IMR-90 (cell line): Measurements from ENCODE around the gene VWA8. TPM values are rescaled to one million over a fixed set of nuclear protein-coding genes. Genes with fewer than 3 reads are reported as not detected.
"Not testable (repeated sequence)": the region's sequence is repeated elsewhere in the genome, so short reads cannot be mapped to it uniquely, and the experiment has no call there.

ENCODE experiments used
- ATAC-seq: fragments of 200-7000 bp; cut with Tn5 transposase; 2 replicates; pipeline ENCODE4 v1.9.1; 2020; ENCODE audit warnings: low read depth, mild to moderate bottlenecking, moderate library complexity
- BruUV-seq: library from RNA; stranded (reverse); fragments of 400-500 nt; replicated peaks from 2 replicates; lab custom pipeline; 2021; lab: Mats Ljungman, UMichigan
- CTCF ChIA-PET: fragments of 300-600 bp; formaldehyde crosslinking; extraction: SDS; loops from one replicate; lab custom pipeline; 2021; ENCODE audit warnings: antibody characterized with exemption; lab: Yijun Ruan, JAX
- POLR2A ChIA-PET: fragments of 300-600 bp; sonication (Branson Sonifier 250); formaldehyde crosslinking; loops from one replicate; lab custom pipeline; 2022; ENCODE audit warnings: antibody characterized with exemption; ENCODE audit not compliant: unreplicated experiment; lab: Charles Lee
- DNase-seq: peaks from one replicate; pipeline ENCODE4 v3.0.0; 2013
- H2AFZ ChIP-seq: replicated peaks from 2 replicates; pipeline ENCODE3; 2013; ENCODE audit warnings: low read length, mild to moderate bottlenecking; ENCODE audit not compliant: poor library complexity
- H2AK5ac ChIP-seq: 2 replicates; pipeline ENCODE4 v1.6.1; 2013; ENCODE audit warnings: low read depth, low read length, inconsistent platforms
- H2AK9ac ChIP-seq: replicated peaks from 2 replicates; pipeline ENCODE3; 2013; ENCODE audit warnings: mild to moderate bottlenecking, low read depth, low read length, moderate library complexity; ENCODE audit not compliant: poor library complexity
- H2BK120ac ChIP-seq: 2 replicates; pipeline ENCODE4 v1.6.1; 2013; ENCODE audit warnings: low read depth, low read length, inconsistent platforms
- H2BK15ac ChIP-seq: 3 replicates; pipeline ENCODE4 v1.6.1; 2013; ENCODE audit warnings: low read depth, low read length, inconsistent platforms
- H2BK20ac ChIP-seq: 2 replicates; pipeline ENCODE4 v1.6.1; 2013; ENCODE audit warnings: low read depth, mild to moderate bottlenecking, inconsistent platforms, low read length, moderate library complexity
- H2BK5ac ChIP-seq: 2 replicates; pipeline ENCODE4 v1.6.1; 2013; ENCODE audit warnings: mild to moderate bottlenecking, low read depth, low read length, inconsistent platforms; ENCODE audit not compliant: poor library complexity, severe bottlenecking
- H3K14ac ChIP-seq: replicated peaks from 2 replicates; pipeline ENCODE4 v1.6.1; 2013; ENCODE audit warnings: low read depth, low read length, inconsistent platforms
- H3K18ac ChIP-seq: 2 replicates; pipeline ENCODE4 v1.6.1; 2013; ENCODE audit warnings: low read depth, low read length, control low read depth
- H3K23ac ChIP-seq: 2 replicates; pipeline ENCODE4 v1.6.1; 2013; ENCODE audit warnings: low read depth, low read length, inconsistent platforms
- H3K27ac ChIP-seq: 2 replicates; pipeline ENCODE4 v1.5.1; 2013; ENCODE audit warnings: mild to moderate bottlenecking, control low read depth, low read length; ENCODE audit not compliant: insufficient read depth
- H3K27me3 ChIP-seq: 2 replicates; pipeline ENCODE4 v1.6.1; 2013; ENCODE audit warnings: low read length; ENCODE audit not compliant: control insufficient read depth, insufficient read depth
- H3K36me3 ChIP-seq: 2 replicates; pipeline ENCODE4 v1.6.1; 2013; ENCODE audit warnings: low read length, mixed read lengths; ENCODE audit not compliant: control insufficient read depth, insufficient read depth
- H3K4ac ChIP-seq: 2 replicates; pipeline ENCODE4 v1.6.1; 2013; ENCODE audit warnings: low read depth, low read length, inconsistent platforms
- H3K4me1 ChIP-seq: 2 replicates; pipeline ENCODE4 v1.6.1; 2013; ENCODE audit warnings: low read length, mixed read lengths; ENCODE audit not compliant: control insufficient read depth, insufficient read depth
- H3K4me2 ChIP-seq: 2 replicates; pipeline ENCODE4 v1.6.1; 2013; ENCODE audit warnings: low read depth, mild to moderate bottlenecking, control low read depth, low read length, moderate library complexity
- H3K4me3 ChIP-seq: 2 replicates; pipeline ENCODE4 v1.5.1; 2013; ENCODE audit warnings: low read depth, mild to moderate bottlenecking, control low read depth, low read length, moderate library complexity; ENCODE audit not compliant: insufficient read depth
- H3K56ac ChIP-seq: 2 replicates; pipeline ENCODE4 v1.6.1; 2013; ENCODE audit warnings: low read length, inconsistent platforms; ENCODE audit not compliant: insufficient read depth; ENCODE audit errors: extremely low read depth
- H3K79me1 ChIP-seq, 2 experiments: 2 replicates each; pipeline ENCODE4 v1.6.1; 2013; ENCODE audit warnings: low read length in 2 of 2, inconsistent platforms in 1 of 2, low read depth in 1 of 2
- H3K9ac ChIP-seq: 2 replicates; pipeline ENCODE4 v1.6.1; 2013; ENCODE audit warnings: low read depth, low read length, control low read depth
- H3K9me1 ChIP-seq: 2 replicates; pipeline ENCODE4 v1.6.1; 2013; ENCODE audit warnings: low read length, inconsistent platforms; ENCODE audit not compliant: insufficient read depth
- H3K9me3 ChIP-seq: 2 replicates; pipeline ENCODE4 v1.6.1; 2013; ENCODE audit warnings: low read length; ENCODE audit not compliant: control insufficient read depth, insufficient read depth
- H4K20me1 ChIP-seq: 2 replicates; pipeline ENCODE4 v1.6.1; 2013; ENCODE audit warnings: low read length, inconsistent platforms; ENCODE audit not compliant: insufficient read depth
- H4K5ac ChIP-seq: 2 replicates; pipeline ENCODE4 v1.6.1; 2013; ENCODE audit warnings: mild to moderate bottlenecking, low read depth, low read length, control low read depth
- H4K8ac ChIP-seq, 2 experiments: 2 replicates each; pipeline ENCODE4 v1.6.1; 2013; ENCODE audit warnings: low read depth in 2 of 2, low read length in 2 of 2, control low read depth in 1 of 2, inconsistent platforms in 1 of 2
- H4K91ac ChIP-seq: 2 replicates; pipeline ENCODE4 v1.6.1; 2013; ENCODE audit warnings: low read depth, low read length, inconsistent platforms; ENCODE audit not compliant: insufficient read depth
- WGBS, 2 experiments: methylation state at CpG; one replicate each; pipeline versions ENCODE4 v1.1.5 to v1.1.7; 2013; ENCODE audit warnings: missing lambda C conversion rate in 2 of 2; ENCODE audit not compliant: insufficient read length in 1 of 2; ENCODE audit errors: extremely low coverage in 2 of 2; 5-methylcytosine and 5-hydroxymethylcytosine counted together
- dilution Hi-C: fragments of 300-500 bp; cut with HindIII; formaldehyde crosslinking; loops from one replicate; pipeline ENCODE4 v1.14.3; 2018; ENCODE audit warnings: low sequenced_read_pairs; ENCODE audit not compliant: unreplicated experiment
- in situ Hi-C: fragments of 300-500 bp; cut with MboI; formaldehyde crosslinking; loops from 3 replicates; pipeline ENCODE4 v1.14.3; 2019; ENCODE audit warnings: low sequenced_read_pairs, inconsistent platforms, mixed read lengths
- intact Hi-C: fragments of 100-400 bp; cut with micrococcal nuclease; formaldehyde crosslinking; loops from 2 replicates; pipeline ENCODE4 v1.10.0; 2022
- polyA plus RNA-seq, 3 experiments: library from polyadenylated mRNA; depleted of rRNA; stranded (reverse); fragments of >200 nt; gene quantifications; 2 replicates each; pipeline ENCODE4 v1.2.3, GENCODE V29; 2012; ENCODE audit warnings: low replicate concordance in 1 of 3
- total RNA-seq: library from RNA; depleted of rRNA; stranded (reverse); fragments of >200 nt; gene quantifications from 2 replicates; pipeline ENCODE4 v1.2.3, GENCODE V29; 2012

VWA8 gene
- total and polyA plus RNA-seq, 2 of the 4 experiments (the other 2 are of a cell fraction), result 5.9 to 18.3 TPM

- H3K4ac ChIP-seq, H3K56ac ChIP-seq, CTCF ChIA-PET, H2BK20ac ChIP-seq, H3K18ac ChIP-seq, H2AK5ac ChIP-seq, H3K9ac ChIP-seq, intact Hi-C loops, BruUV-seq, H3K79me1 ChIP-seq, H2BK120ac ChIP-seq, H3K4me3 ChIP-seq, H3K4me2 ChIP-seq, H4K20me1 ChIP-seq, H2BK15ac ChIP-seq, dilution Hi-C loops, H2AK9ac ChIP-seq, H3K14ac ChIP-seq, in situ Hi-C loops, DNase-seq, H3K23ac ChIP-seq, H3K27ac ChIP-seq, H3K36me3 ChIP-seq, H3K27me3 ChIP-seq, H4K5ac ChIP-seq, ATAC-seq, H4K91ac ChIP-seq, H4K8ac ChIP-seq, H3K9me1 ChIP-seq, H3K9me3 ChIP-seq, POLR2A ChIA-PET, H2BK5ac ChIP-seq, H2AFZ ChIP-seq, H3K4me1 ChIP-seq: not testable (repeated sequence)
- 62% methylated on average over 4 of the region's 13 CpGs; no CpG with 5 or more reads in 1 of the 2 experiments for WGBS, 2 experiments
Observed at GRCh38 chr13:41540240-41540639, 420.7 kb downstream of the VWA8 start.
